Left lung (tissue), 10 donors: ENCODE results near the gene PRR23B. TPM values are rescaled to one million over a fixed set of nuclear protein-coding genes. Genes with fewer than 3 reads are reported as not detected.
A peak's percentile ranks its signal among the peaks of the same experiment; 100 is the strongest.

ENCODE experiments used
- ATAC-seq: fragments of 200-7000 bp; cut with Tn5 transposase; one replicate; pipeline ENCODE4 v1.9.1; 2020; ENCODE audit warnings: moderate library complexity
- DNase-seq, 4 donors: peaks; one replicate each; pipeline ENCODE4 v3.0.0-alpha.2; 2013 to 2020
- H3K27ac ChIP-seq, 2 donors: fragments of 200-600 bp; sonication (generic) in 1 of 2; one replicate each; pipeline versions ENCODE4 v1.5.0 to v1.8.0; 2020 to 2021
- H3K27me3 ChIP-seq, 2 donors: fragments of 200-600 bp; sonication (generic) in 1 of 2; one replicate each; pipeline versions ENCODE4 v1.5.0 to v1.8.0; 2020 to 2021
- H3K36me3 ChIP-seq, 2 donors: fragments of 200-600 bp; sonication (generic) in 1 of 2; one replicate each; pipeline versions ENCODE4 v1.5.0 to v1.8.0; 2020 to 2021
- H3K4me1 ChIP-seq, 2 donors: fragments of 200-600 bp; one replicate each; pipeline ENCODE4 v1.8.0; 2021
- H3K4me3 ChIP-seq, 2 donors: fragments of 200-600 bp; sonication (generic) in 1 of 2; one replicate each; pipeline versions ENCODE4 v1.5.0 to v1.8.0; 2020 to 2021; ENCODE audit warnings: mild to moderate bottlenecking in 1 of 2
- H3K9me3 ChIP-seq, 2 donors: fragments of 200-600 bp; sonication (generic) in 1 of 2; one replicate each; pipeline versions ENCODE4 v1.5.0 to v1.8.0; 2020 to 2021
- intact Hi-C, 2 donors: fragments of 100-400 bp; cut with DNase I; formaldehyde crosslinking; loops; one replicate each; pipeline versions ENCODE4 v1.11.2 to v1.14.2; 2022
- polyA plus RNA-seq, 6 donors: library from polyadenylated mRNA; unstranded; fragments of 120-200 nt; gene quantifications; one replicate each; pipeline ENCODE4 v1.2.1, GENCODE V29; 2013; ENCODE audit not compliant: insufficient read length in 6 of 6
- total RNA-seq, 2 donors: library from RNA; stranded (reverse); fragmentation: NEBNext Ultra II Directional; extraction: Animal tissue kit (Norgen Biotek cat#: 25700); gene quantifications; one replicate each; pipeline ENCODE4 v1.2.1, GENCODE V29; 2021
- TF ChIP-seq, protein P1 (sequence below), 2 donors: fragments of 200-600 bp; sonication (generic) in 1 of 2; IDR thresholded peaks; one replicate each; pipeline versions ENCODE4 v1.5.0 to v1.8.0; 2021; ENCODE audit warnings: antibody characterized with exemption in 2 of 2
- donor health status: DM: no; HTN: yes; CAD: no.
- donor health status: DM: no; HTN: no; CAD: no.

PRR23B gene
- total and polyA plus RNA-seq, 8 donors: not detected

DNA sequence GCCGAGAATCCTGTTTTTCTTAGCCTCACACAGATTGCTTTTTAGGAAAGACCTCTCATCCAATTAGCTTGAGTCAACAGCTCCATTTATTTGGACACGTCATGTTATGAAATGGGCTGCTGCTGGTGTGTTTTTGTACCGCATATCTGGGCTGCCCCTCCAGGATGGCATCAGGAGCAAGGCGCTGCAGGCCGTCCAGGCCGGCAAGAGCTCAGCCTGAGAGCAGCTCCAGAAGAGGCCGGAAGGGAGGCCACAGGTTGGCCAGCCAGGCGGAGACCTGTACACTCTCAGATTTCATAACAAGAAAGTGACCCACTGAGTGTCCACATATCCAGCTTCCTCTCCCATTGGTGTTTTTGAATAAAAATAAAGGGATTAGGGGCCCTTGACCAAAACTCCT lies 45.4 kb downstream of the PRR23B start:
- H3K27ac ChIP-seq: no peak overlapping the region
- no peak for DNase-seq
- no peaks in the 10 kb centered on the region for H3K9me3 ChIP-seq
- peaks cover 0 to 15% of the 10 kb centered on the region in 2 donors for H3K27me3 ChIP-seq
- no peak for ATAC-seq
- H3K4me1 ChIP-seq: no peaks in the 10 kb centered on the region
- H3K4me3 ChIP-seq: no peak overlapping the region
- intact Hi-C loops: no loop called here
- TF ChIP-seq, protein P1, sequence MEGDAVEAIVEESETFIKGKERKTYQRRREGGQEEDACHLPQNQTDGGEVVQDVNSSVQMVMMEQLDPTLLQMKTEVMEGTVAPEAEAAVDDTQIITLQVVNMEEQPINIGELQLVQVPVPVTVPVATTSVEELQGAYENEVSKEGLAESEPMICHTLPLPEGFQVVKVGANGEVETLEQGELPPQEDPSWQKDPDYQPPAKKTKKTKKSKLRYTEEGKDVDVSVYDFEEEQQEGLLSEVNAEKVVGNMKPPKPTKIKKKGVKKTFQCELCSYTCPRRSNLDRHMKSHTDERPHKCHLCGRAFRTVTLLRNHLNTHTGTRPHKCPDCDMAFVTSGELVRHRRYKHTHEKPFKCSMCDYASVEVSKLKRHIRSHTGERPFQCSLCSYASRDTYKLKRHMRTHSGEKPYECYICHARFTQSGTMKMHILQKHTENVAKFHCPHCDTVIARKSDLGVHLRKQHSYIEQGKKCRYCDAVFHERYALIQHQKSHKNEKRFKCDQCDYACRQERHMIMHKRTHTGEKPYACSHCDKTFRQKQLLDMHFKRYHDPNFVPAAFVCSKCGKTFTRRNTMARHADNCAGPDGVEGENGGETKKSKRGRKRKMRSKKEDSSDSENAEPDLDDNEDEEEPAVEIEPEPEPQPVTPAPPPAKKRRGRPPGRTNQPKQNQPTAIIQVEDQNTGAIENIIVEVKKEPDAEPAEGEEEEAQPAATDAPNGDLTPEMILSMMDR (IDR thresholded peaks at IDR 0.05): no peak
- no peaks in the 10 kb centered on the region for H3K36me3 ChIP-seq

DNA sequence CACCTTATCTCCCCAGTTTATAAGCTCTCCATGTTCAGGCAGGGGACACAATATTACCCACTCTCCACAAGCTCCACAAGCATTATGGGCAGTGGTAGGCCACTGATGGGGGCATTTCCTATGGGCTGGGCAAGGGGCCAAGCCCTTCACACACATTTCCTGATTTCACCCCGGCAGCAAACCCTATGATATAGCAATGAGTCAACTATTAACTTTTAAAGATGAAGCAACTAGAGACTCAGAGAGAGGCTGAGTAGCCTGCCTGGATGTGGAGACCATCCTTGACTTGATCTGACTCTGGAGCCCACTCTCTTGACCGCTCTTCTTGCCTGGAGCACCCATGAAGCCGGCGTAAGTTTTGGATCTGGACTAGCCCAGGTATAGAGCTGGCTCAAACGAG lies 46.3 kb downstream of the PRR23B start:
- DNase-seq: peak in 1 of 4 donors; percentile 19
- no peak for ATAC-seq

DNA sequence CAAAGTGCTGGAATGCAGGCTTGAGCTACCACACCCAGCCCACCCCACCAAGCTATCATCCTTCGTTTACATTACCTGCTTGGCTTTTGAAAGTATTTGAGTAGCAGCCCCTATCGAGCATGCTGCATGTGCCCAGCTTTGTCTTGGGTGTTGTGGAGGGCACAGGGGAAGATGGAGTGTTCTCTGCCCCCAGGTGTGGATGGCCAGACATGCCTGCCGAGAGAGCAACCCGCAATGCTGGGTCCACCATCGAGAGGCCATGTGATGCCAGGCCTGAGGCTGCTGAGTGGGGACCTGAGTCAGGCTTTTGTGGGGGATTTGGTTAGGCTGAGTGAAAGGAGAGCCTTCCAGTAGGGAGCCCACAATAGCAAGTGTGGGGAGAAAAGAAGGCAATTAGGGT lies 47.8 kb downstream of the PRR23B start:
- H3K4me1 ChIP-seq: no peaks in the 10 kb centered on the region
- H3K9me3 ChIP-seq: no peaks in the 10 kb centered on the region
- peaks cover 0 to 25% of the 10 kb centered on the region in 2 donors for H3K27me3 ChIP-seq
- TF ChIP-seq, protein P1 (IDR thresholded peaks at IDR 0.05): no peak
- DNase-seq: no peak
- ATAC-seq: no peak
- no peak overlapping the region for H3K27ac ChIP-seq
- intact Hi-C loops: no loop called here
- H3K36me3 ChIP-seq: no peaks in the 10 kb centered on the region
- H3K4me3 ChIP-seq: no peak overlapping the region

More for the DNA sequence above, 46.3 kb downstream of the PRR23B start:
- TF ChIP-seq, protein P1 (IDR thresholded peaks at IDR 0.05): no peak
- Histone ChIP-seq H3K27me3 (peaks cover 0 to 24% of the 10 kb centered on the region in 2 donors), H3K4me3 (no peak overlapping the region), H3K9me3 (no peaks in the 10 kb centered on the region), H3K4me1 (no peaks in the 10 kb centered on the region), H3K36me3 (no peaks in the 10 kb centered on the region), H3K27ac (no peak overlapping the region)
- intact Hi-C loops: no loop called here

DNA sequence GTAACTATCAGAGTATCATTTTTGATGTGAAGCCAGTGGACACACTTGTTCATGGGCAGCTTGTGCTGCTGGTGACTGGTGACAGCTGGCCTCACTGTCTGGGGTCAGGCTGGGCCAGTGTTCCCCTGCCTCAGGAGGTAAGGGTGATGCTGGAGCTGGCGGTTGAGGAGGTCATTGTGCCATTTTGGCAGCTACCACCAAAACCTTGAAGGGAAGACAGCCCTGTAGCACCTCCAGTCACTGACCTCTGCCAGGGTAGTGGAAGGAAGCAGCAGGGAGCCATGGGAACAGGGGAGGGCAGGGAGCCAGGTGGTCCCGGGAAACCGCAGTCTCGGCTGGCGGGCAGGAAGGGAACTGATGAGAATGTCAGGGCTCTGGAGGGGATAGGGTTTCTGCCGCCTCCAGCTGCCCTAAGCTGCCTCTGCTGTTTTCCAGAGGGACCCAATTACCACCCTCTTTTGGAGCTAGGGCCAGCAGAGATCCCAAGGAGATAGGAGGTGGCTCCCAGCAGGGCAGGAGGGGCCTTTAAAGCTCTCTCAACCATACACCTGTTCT lies 48.9 kb downstream of the PRR23B start:
- no peak for DNase-seq
- intact Hi-C loops: no loop called here
- no peaks in the 10 kb centered on the region for H3K36me3 ChIP-seq
- no peaks in the 10 kb centered on the region for H3K4me1 ChIP-seq
- no peak overlapping the region for H3K27ac ChIP-seq
- no peak for ATAC-seq
- peaks cover 0 to 25% of the 10 kb centered on the region in 2 donors for H3K27me3 ChIP-seq
- H3K9me3 ChIP-seq: no peaks in the 10 kb centered on the region
- TF ChIP-seq, protein P1 (IDR thresholded peaks at IDR 0.05): no peak
- no peak overlapping the region for H3K4me3 ChIP-seq

Other genes with a start within 250 kb of the PRR23B start
- 10 to 100 TPM; 31.7 to 39.6 TPM for gene PIK3CB, start 186.0 kb downstream of the PRR23B start, total RNA-seq
- gene PIK3CB, start 186.0 kb downstream of the PRR23B start, polyA plus RNA-seq: 10 to 100 TPM; 12.1 to 16.5 (median 13.8) TPM
- gene FOXL2, start 73.8 kb downstream of the PRR23B start, total RNA-seq: not detected
- not detected for gene FOXL2, start 73.8 kb downstream of the PRR23B start, polyA plus RNA-seq
- not detected for gene FOXL2NB, start 73.7 kb downstream of the PRR23B start, total RNA-seq
- gene FOXL2NB, start 73.7 kb downstream of the PRR23B start, polyA plus RNA-seq: under 1 TPM; 0.04 to 0.21 (median 0.06) TPM
- not detected for gene PRR23A, start 14.7 kb downstream of the PRR23B start, total RNA-seq
- not detected for gene PRR23A, start 14.7 kb downstream of the PRR23B start, polyA plus RNA-seq
- not detected for gene PRR23C, start 24.0 kb upstream of the PRR23B start, total RNA-seq
- under 1 TPM in 5 of 6 donors, not detected in 1; 0.06 to 0.07 (median 0.06) TPM for gene PRR23C, start 24.0 kb upstream of the PRR23B start, polyA plus RNA-seq